ENCODE results near the gene TTYH2.

- TF ChIP-seq FOXM1 (IDR thresholded peaks at IDR 0.05; ENCODE audit: borderline replicate concordance, low read depth) (no peak), CEBPB (IDR thresholded peaks at IDR 0.05) (no peak), CREB1 (IDR thresholded peaks at IDR 0.05; ENCODE audit: low read depth) (no peak), TCF12 (IDR thresholded peaks at IDR 0.05; ENCODE audit: low read depth) (no peak), MAX (IDR thresholded peaks at IDR 0.05) (no peak), TAF1 (IDR thresholded peaks at IDR 0.05; ENCODE audit: low read depth) (no peak), EP300 (IDR thresholded peaks at IDR 0.05; ENCODE audit: borderline replicate concordance) (no peak)
Observed at GRCh38 chr17:74259667-74260524, 46.5 kb downstream of the TTYH2 start.
